Measurements from ENCODE around the gene CRTAP.

DNA sequence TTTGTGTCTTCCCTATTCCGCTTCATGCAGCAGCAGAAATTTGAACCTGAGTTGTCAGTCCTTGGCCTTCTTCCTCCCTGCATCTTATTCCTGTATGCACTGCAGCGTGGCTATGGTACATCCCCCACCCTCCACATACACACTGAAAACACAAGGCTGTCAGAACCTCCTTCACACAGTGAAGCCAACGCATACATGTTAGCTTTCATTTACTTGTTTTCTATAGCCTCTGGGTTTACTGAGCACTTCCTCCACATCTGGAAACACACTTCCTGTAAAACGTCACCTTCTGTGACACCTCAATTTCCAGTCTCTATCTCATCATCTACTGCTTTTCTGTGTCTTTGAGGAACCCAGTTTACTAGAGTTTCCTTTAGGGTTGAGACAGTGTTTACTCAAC is 57.8 kb downstream of the CRTAP start:
- no peak for TF ChIP-seq CTCF (IDR thresholded peaks at IDR 0.05)
- TF ChIP-seq ZFX (IDR thresholded peaks at IDR 0.05; ENCODE audit: borderline replicate concordance): no peak

Data from 22Rv1 (cell line).